ENCODE results near the gene TRNP1.
A peak's percentile ranks its signal among the peaks of the same experiment; 100 is the strongest.

The TRNP1 gene

DNA sequence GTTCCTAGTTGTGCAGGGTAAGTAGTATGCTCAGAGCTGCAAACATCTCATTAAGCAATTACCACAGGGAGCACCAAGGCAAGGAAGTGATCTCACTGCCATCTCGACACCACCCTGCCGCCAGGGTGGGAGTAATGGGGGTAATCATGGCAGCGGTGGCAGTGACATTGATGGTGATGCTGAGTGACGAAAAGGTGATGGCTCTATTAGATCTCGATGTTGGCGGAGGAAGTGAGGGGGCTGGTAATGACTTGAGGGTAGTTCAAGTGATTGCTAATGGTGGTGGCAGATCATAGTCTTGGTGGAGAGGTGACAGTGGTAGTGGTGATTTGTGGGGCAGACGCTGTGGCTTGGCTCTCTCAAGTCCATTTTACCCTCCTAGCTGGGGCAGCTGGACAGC lies 44.5 kb downstream of the TRNP1 start:
- Histone ChIP-seq H3K4me3 (ENCODE audit: insufficient read length, low read depth) (no peak overlapping the region), H3K9me3 (ENCODE audit: insufficient read depth, low read length) (peaks cover 5% of the 10 kb centered on the region; the same call in 1 of the 2 replicates), H3K4me1 (ENCODE audit: insufficient read depth, insufficient read length) (peaks cover 33% of the 10 kb centered on the region), H3K9ac (ENCODE audit: insufficient read length, low read depth) (no peak overlapping the region), H3K27me3 (ENCODE audit: insufficient read depth, insufficient read length) (no peaks in the 10 kb centered on the region), H3K36me3 (ENCODE audit: insufficient read depth, insufficient read length, low read length) (no peaks in the 10 kb centered on the region)
- TF ChIP-seq SUZ12 (IDR thresholded peaks at IDR 0.05; ENCODE audit: extremely low read depth, insufficient read depth, insufficient read length) (no peak), YY1 (IDR thresholded peaks at IDR 0.05; ENCODE audit: insufficient read depth, insufficient read length) (no peak), ZNF274 (IDR thresholded peaks at IDR 0.05; ENCODE audit: low read depth, low read length) (no peak)
- no peak for DNase-seq (ENCODE audit: low read depth, low spot score)

DNA sequence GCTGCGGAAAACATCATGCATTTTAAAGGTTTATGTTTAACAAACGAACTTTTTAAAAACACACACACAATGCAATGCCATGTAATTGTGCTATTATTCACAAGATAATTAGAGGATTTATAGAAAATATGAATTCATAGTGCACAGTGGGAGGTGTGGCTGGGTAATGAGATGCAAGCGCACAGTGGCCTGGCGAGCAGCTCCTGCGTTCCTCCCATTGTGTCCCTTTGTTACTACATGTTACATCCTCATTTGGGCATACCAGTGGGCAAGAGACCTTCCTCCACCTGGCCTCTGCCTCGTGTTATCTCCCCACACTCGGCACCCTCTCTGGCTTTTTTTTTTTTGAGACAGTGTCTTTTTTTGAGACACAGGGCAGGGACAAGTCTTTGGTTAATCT lies 49.2 kb downstream of the TRNP1 start:
- Histone ChIP-seq H3K36me3 (ENCODE audit: insufficient read depth, insufficient read length, low read length) (no peaks in the 10 kb centered on the region), H3K27me3 (ENCODE audit: insufficient read depth, insufficient read length) (no peaks in the 10 kb centered on the region), H3K9me3 (ENCODE audit: insufficient read depth, low read length) (no peaks in the 10 kb centered on the region), H3K9ac (ENCODE audit: insufficient read length, low read depth) (no peak overlapping the region), H3K4me3 (ENCODE audit: insufficient read length, low read depth) (no peak overlapping the region), H3K4me1 (ENCODE audit: insufficient read depth, insufficient read length) (peaks cover 21% of the 10 kb centered on the region)
- DNase-seq (ENCODE audit: low read depth, low spot score): no peak
- TF ChIP-seq SUZ12 (IDR thresholded peaks at IDR 0.05; ENCODE audit: extremely low read depth, insufficient read depth, insufficient read length) (no peak), YY1 (IDR thresholded peaks at IDR 0.05; ENCODE audit: insufficient read depth, insufficient read length) (no peak), ZNF274 (IDR thresholded peaks at IDR 0.05; ENCODE audit: low read depth, low read length) (no peak)

DNA sequence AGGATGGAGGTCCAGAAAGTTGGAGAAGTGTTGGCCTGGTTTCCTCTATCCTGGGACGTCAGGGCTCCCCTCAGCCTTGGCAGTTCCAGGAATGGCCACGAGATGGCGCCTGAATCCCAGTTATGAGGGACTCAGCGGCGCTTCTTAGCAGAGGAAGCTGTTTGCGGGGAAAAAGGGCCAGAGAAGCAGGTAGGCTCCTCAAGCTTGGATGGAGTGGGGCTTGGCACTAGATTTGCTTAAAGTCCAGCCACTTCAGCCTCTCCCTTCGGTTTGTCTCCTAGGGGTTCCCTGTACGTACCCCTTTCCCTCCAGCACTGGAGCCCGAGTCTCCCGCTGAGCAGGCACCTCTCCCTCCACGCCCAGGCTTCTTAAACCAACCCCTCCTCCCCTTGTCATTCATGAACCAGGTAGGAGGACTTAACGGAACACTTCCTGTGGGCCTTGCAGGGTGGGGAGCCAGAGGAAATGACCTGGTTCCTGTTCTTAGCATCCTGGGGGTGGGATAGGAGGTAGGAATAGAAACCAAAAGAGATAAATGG lies 51.2 kb downstream of the TRNP1 start:
- Histone ChIP-seq H3K9ac (ENCODE audit: insufficient read length, low read depth) (peak overlapping the region; percentile 42), H3K4me3 (ENCODE audit: insufficient read length, low read depth) (no peak overlapping the region), H3K9me3 (ENCODE audit: insufficient read depth, low read length) (no peaks in the 10 kb centered on the region), H3K4me1 (ENCODE audit: insufficient read depth, insufficient read length) (peaks cover 12% of the 10 kb centered on the region), H3K27me3 (ENCODE audit: insufficient read depth, insufficient read length) (no peaks in the 10 kb centered on the region), H3K36me3 (ENCODE audit: insufficient read depth, insufficient read length, low read length) (no peaks in the 10 kb centered on the region)
- DNase-seq (ENCODE audit: low read depth, low spot score): peak; percentile 88
- no peak for TF ChIP-seq YY1 (IDR thresholded peaks at IDR 0.05; ENCODE audit: insufficient read depth, insufficient read length)
- no peak for TF ChIP-seq ZNF274 (IDR thresholded peaks at IDR 0.05; ENCODE audit: low read depth, low read length)
- TF ChIP-seq SUZ12 (IDR thresholded peaks at IDR 0.05; ENCODE audit: extremely low read depth, insufficient read depth, insufficient read length): no peak

DNA sequence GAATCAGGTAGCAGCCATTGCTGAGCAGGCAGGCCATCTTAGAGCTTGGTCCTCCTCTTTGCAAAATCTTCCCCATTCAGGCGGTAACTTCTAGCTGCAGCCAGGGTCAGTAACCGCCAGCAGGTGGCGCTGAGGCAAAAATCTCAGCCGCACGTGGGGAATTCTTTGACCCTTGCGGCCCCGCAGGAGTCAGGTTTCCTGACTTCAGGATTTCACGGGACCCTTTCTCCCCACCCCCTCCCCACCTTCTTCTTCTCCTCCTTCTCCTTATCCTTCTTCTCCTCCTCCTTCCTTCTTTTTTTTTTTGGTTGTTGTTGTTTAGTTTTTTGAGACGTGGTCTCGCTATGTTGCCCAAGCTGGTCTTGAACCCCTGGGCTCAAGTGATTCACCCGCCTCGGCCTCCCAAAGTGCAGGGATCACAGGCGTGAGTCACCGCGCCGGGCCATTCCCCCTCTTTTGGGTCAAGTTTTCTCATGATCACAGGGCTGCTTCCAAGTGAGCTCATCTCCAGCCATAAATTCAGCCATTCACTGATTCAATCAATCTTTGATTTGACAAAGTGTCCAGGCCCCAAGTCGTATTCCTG lies 52.6 kb downstream of the TRNP1 start:
- peak overlapping the region; percentile 27 for H3K9ac ChIP-seq (ENCODE audit: insufficient read length, low read depth)
- DNase-seq (ENCODE audit: low read depth, low spot score): peak; percentile 85
- no peaks in the 10 kb centered on the region for H3K9me3 ChIP-seq (ENCODE audit: insufficient read depth, low read length)
- TF ChIP-seq SUZ12 (IDR thresholded peaks at IDR 0.05; ENCODE audit: extremely low read depth, insufficient read depth, insufficient read length): no peak
- no peak for TF ChIP-seq ZNF274 (IDR thresholded peaks at IDR 0.05; ENCODE audit: low read depth, low read length)
- no peak for TF ChIP-seq YY1 (IDR thresholded peaks at IDR 0.05; ENCODE audit: insufficient read depth, insufficient read length)
- H3K36me3 ChIP-seq (ENCODE audit: insufficient read depth, insufficient read length, low read length): no peaks in the 10 kb centered on the region
- H3K4me3 ChIP-seq (ENCODE audit: insufficient read length, low read depth): no peak overlapping the region
- H3K27me3 ChIP-seq (ENCODE audit: insufficient read depth, insufficient read length): no peaks in the 10 kb centered on the region
- H3K4me1 ChIP-seq (ENCODE audit: insufficient read depth, insufficient read length): peaks cover 9% of the 10 kb centered on the region

DNA sequence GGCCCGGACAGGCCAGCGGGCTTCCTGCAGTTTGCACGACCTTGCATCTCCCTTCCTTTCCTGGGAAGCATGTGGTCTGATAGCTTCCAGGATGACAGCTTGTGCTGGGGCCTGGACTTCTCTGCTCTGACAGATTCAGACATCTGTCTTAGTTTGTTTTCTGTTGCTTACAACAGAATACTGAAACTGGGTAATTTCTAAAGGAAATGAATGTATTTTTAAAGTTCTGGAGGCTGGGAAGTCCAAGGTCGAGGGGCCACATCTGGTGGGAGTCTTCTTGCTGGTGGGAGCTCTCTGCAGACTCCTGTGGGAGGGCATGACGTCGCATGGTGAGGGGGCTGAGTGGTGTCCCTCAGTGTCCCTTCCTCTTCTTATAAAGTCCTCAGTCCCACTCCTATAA lies 54.4 kb downstream of the TRNP1 start:
- no peak for DNase-seq (ENCODE audit: low read depth, low spot score)
- TF ChIP-seq YY1 (IDR thresholded peaks at IDR 0.05; ENCODE audit: insufficient read depth, insufficient read length): no peak
- no peak for TF ChIP-seq SUZ12 (IDR thresholded peaks at IDR 0.05; ENCODE audit: extremely low read depth, insufficient read depth, insufficient read length)
- no peak for TF ChIP-seq ZNF274 (IDR thresholded peaks at IDR 0.05; ENCODE audit: low read depth, low read length)

DNA sequence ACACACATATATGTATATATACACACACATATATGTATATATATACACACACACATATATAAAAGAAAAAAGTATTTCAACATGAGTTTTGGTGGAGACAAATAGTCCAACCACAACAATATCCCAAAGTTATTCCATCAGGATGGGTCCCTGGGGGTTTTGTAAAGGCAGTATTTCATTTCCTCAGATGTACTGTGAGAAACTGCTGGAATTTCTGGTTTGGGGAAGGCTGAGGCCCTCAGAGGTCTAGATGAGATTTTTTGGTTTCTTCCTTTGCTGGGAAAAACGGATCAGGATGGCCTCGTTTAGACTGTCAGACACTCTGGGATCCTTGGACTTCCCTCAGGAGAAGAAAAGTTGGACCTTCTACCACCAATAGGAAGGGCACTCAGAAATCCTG lies 55.6 kb downstream of the TRNP1 start:
- H3K4me1 ChIP-seq (ENCODE audit: insufficient read depth, insufficient read length): peaks cover 7% of the 10 kb centered on the region
- H3K9ac ChIP-seq (ENCODE audit: insufficient read length, low read depth): no peak overlapping the region
- H3K27me3 ChIP-seq (ENCODE audit: insufficient read depth, insufficient read length): no peaks in the 10 kb centered on the region

More for the DNA sequence above, 54.4 kb downstream of the TRNP1 start:
- peaks cover 7% of the 10 kb centered on the region for H3K4me1 ChIP-seq (ENCODE audit: insufficient read depth, insufficient read length)
- no peaks in the 10 kb centered on the region for H3K27me3 ChIP-seq (ENCODE audit: insufficient read depth, insufficient read length)
- no peak overlapping the region for H3K9ac ChIP-seq (ENCODE audit: insufficient read length, low read depth)
- no peaks in the 10 kb centered on the region for H3K9me3 ChIP-seq (ENCODE audit: insufficient read depth, low read length)
- H3K4me3 ChIP-seq (ENCODE audit: insufficient read length, low read depth): no peak overlapping the region
- no peaks in the 10 kb centered on the region for H3K36me3 ChIP-seq (ENCODE audit: insufficient read depth, insufficient read length, low read length)

DNA sequence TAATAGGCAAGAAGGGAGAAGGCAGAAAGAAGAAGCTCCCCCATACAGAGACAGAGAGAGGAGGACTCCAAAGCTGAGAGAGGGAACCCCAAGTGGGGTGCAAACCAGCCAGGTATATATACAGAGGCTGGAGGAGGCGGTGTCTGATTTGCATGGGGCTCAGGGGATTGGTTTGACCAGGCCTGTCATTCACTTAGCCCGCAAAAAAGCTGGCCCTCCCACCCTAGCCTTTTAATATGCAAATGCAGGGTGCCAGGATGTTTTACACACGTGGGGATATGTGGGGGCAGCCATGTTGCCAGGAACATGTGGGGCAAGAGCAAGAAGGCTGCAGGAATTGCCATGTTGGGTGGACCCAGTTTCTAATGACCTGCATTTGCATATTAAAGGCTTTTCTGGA lies 56.1 kb downstream of the TRNP1 start:
- Histone ChIP-seq H3K36me3 (ENCODE audit: insufficient read depth, insufficient read length, low read length) (no peaks in the 10 kb centered on the region), H3K9ac (ENCODE audit: insufficient read length, low read depth) (no peak overlapping the region), H3K4me3 (ENCODE audit: insufficient read length, low read depth) (no peak overlapping the region), H3K4me1 (ENCODE audit: insufficient read depth, insufficient read length) (peaks cover 7% of the 10 kb centered on the region), H3K9me3 (ENCODE audit: insufficient read depth, low read length) (no peaks in the 10 kb centered on the region), H3K27me3 (ENCODE audit: insufficient read depth, insufficient read length) (no peaks in the 10 kb centered on the region)
- no peak for TF ChIP-seq ZNF274 (IDR thresholded peaks at IDR 0.05; ENCODE audit: low read depth, low read length)
- no peak for TF ChIP-seq SUZ12 (IDR thresholded peaks at IDR 0.05; ENCODE audit: extremely low read depth, insufficient read depth, insufficient read length)
- peak; percentile 66 for TF ChIP-seq YY1 (IDR thresholded peaks at IDR 0.05; ENCODE audit: insufficient read depth, insufficient read length)
- DNase-seq (ENCODE audit: low read depth, low spot score): peak; percentile 77

More for the DNA sequence above, 55.6 kb downstream of the TRNP1 start:
- TF ChIP-seq YY1 (IDR thresholded peaks at IDR 0.05; ENCODE audit: insufficient read depth, insufficient read length): no peak
- no peak for TF ChIP-seq SUZ12 (IDR thresholded peaks at IDR 0.05; ENCODE audit: extremely low read depth, insufficient read depth, insufficient read length)
- TF ChIP-seq ZNF274 (IDR thresholded peaks at IDR 0.05; ENCODE audit: low read depth, low read length): no peak
- H3K4me3 ChIP-seq (ENCODE audit: insufficient read length, low read depth): no peak overlapping the region
- no peaks in the 10 kb centered on the region for H3K9me3 ChIP-seq (ENCODE audit: insufficient read depth, low read length)
- no peaks in the 10 kb centered on the region for H3K36me3 ChIP-seq (ENCODE audit: insufficient read depth, insufficient read length, low read length)
- DNase-seq (ENCODE audit: low read depth, low spot score): no peak
